ENCODE results near the gene GARIN1A.
"Not testable (repeated sequence)": the region's sequence is repeated elsewhere in the genome, so short reads cannot be mapped to it uniquely, and the experiment has no call there.

Gene GARIN1A

GRCh38 chr7:128671992-128672391 lies at the start of gene GARIN1A:
Gene GARIN1A, plus strand, starts transcription at chr7:128672292. Its CDS starts 106 bp downstream, at chr7:128672398.
- no peak for DNase-seq (ENCODE audit: low spot score)

GRCh38 chr7:128627124-128627523 lies 45.0 kb upstream of the GARIN1A start:
- not testable (repeated sequence) for DNase-seq (ENCODE audit: low spot score)

GRCh38 chr7:128633915-128634314 lies 38.2 kb upstream of the GARIN1A start:
- not testable (repeated sequence) for DNase-seq (ENCODE audit: low spot score)

- DNase-seq (ENCODE audit: low spot score): not testable (repeated sequence)
Measured at GRCh38 chr7:128645206-128645605, 26.9 kb upstream of the GARIN1A start.

DNA sequence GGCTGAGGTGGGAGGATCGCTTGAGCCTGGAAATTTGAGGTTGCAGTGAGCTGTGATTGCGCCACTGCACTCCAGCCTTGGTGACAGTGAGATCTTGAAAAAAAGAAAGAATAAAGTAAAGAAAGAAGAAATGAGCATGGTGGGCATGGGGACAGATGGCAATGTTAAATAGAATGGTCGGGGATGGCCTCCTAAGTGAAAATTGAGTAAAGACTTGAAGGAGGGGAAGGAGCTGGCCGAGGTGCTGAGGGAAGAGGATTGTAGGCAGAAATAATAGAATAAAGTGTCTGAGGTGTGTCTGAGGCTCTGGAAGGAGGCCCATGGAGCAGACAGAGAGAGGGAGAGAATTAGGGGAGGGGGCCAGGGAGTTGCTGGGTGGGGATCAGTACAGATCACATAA lies 26.2 kb upstream of the GARIN1A start:
- not testable (repeated sequence) for DNase-seq (ENCODE audit: low spot score)

DNA sequence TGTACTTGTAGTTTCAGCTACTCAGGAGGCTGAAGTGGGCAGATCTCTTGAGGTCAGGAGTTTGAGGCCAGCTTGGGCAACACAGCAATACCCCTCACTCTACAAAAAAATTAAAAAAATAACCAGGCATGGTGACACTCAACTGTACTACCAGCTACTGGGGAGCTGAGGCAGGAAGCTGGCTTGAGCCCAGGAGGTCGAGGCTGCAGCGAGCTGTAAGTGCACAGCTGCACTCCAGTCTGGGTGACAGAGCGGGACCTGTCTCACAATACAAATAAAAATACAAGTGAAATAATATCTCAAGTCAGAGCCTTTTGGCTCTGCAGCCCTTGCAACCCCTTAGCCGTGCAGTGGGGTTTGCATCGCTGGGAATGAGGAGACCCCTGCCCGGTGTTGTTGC lies 25.2 kb upstream of the GARIN1A start:
- DNase-seq (ENCODE audit: low spot score): not testable (repeated sequence)

DNA sequence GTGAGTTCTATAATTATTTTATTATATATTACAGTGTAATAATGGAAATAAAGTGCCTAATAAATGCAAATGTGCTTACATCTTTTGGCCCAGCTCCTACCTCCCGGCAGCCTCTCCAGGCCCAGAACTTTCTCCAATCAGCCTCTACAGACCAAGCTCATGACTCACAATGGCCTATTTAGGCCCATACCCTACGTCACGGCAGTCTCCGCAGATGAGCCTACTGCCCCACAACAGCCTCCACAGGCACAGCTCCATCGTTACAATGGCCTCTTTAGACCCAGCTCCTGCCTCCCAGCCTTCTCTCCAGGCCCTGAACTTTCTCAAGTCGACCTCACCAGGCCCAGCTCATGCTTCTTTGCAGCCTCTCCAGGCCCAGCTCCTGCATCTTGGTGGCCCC lies 21.0 kb upstream of the GARIN1A start:
- not testable (repeated sequence) for DNase-seq (ENCODE audit: low spot score)

DNA sequence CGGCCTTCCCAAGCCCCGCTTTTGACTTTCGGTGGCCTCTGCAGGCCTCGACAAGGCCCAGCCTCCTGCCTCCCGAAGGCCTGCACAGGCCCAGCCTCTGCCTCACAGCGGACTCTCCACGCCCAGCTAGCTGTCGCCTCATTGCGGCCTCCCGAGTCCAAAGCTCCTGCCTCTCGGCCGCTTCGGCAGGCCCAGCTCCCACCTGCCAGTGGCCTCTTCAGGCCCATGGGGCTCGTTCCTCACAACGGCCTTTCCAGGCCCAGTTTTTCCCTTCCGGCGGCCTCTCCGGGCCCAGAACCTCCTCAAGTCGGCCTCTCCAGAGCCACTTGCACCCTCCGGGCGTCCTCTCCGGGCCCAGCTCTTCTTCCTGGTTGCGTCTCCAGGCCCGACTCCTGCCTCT lies 19.5 kb upstream of the GARIN1A start:
- not testable (repeated sequence) for DNase-seq (ENCODE audit: low spot score)

- not testable (repeated sequence) for DNase-seq (ENCODE audit: low spot score)
Measured at GRCh38 chr7:128653197-128653596, 18.9 kb upstream of the GARIN1A start.

- not testable (repeated sequence) for DNase-seq (ENCODE audit: low spot score)
Measured at GRCh38 chr7:128654080-128654479, 18.0 kb upstream of the GARIN1A start.

DNA sequence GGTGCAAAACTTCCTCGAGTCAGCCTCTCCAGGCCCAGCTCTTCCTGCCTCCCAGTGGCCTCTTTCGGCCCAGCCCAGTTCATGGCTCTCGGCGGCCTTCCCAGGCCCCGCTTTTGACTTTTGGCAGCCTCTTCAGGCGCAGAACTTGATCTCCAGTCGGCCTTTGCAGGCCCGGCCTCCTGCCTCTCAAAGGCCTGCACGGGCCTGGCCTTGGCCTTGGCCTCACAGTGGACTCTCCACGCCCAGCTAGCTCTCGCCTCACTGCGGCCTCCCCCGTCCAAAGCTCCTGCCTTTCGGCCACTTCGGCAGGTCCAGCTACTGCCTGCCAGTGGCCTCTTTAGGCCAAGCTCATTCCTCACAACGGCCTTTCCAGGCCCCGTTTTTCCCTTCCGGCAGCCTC lies 17.6 kb upstream of the GARIN1A start:
- DNase-seq (ENCODE audit: low spot score): not testable (repeated sequence)

GRCh38 chr7:128658428-128658827 lies 13.7 kb upstream of the GARIN1A start:
- DNase-seq (ENCODE audit: low spot score): not testable (repeated sequence)

- DNase-seq (ENCODE audit: low spot score): no peak
Measured at GRCh38 chr7:128660596-128660995, 11.5 kb upstream of the GARIN1A start.

- DNase-seq (ENCODE audit: low spot score): no peak
Measured at GRCh38 chr7:128661446-128661845, 10.6 kb upstream of the GARIN1A start.

DNA sequence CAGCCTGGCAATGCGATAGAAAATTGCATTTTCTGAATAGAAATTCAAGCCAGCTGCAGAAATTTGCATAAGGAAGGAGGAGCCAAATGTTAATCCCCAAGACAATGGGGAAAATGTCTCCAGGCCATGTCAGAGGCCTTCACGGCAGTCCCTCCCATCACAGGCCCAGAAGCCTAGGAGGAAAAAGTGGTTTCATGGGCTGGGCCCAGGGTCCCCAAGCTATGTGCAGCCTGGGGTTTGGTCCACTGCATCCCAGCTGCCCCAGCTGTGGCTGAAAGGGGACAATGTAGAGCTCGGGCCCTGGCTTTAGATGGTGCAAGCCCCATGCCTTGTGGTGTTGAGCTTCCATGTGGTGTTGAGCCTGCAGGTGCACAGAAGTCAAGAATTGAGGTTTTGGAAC lies 10.0 kb upstream of the GARIN1A start:
- DNase-seq (ENCODE audit: low spot score): no peak

- not testable (repeated sequence) for DNase-seq (ENCODE audit: low spot score)
Measured at GRCh38 chr7:128663223-128663622, 8.9 kb upstream of the GARIN1A start.

GRCh38 chr7:128665057-128665456 lies 7.0 kb upstream of the GARIN1A start:
- no peak for DNase-seq (ENCODE audit: low spot score)

DNA sequence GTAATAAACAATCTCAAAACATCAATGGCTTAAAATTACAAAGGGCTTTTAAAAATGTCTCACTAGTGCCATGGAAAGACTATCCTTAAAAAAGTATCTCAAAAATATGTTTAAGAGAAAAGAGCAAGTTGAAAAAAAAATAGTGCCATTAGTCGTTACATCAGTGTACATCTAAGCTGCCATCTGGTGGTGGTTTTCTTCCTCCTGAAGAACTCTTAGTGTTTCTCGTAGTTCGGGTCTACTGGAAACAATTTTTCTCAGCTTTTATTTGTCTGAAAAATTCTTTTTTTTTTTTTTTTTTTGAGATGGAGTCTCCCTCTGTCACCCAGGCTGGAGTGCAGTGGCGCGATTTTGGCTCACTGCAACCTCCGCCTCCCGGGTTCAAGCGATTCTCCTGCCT lies 5.9 kb upstream of the GARIN1A start:
- no peak for DNase-seq (ENCODE audit: low spot score)

GRCh38 chr7:128672927-128673517 lies 930 bp downstream of the GARIN1A start:
- no peak for DNase-seq (ENCODE audit: low spot score)

DNA sequence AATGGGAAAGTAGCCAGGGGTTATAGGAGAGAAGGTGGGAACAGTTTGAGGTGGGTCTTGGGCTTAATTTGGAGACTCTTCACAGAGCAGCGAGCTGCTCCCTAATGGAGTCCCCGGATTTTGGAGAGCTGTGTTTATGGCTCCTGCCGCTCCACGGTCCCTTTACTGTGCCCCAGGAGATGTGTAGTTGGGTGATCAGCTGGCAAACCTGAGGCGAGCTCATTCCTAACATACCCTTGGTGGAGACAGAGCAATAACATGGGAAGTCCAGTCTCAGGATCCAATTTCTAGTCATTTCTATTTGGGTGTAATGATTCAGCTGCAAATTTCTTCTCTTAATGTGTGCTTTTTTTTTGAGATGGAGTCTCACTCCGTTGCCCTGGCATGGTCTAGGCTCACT lies 1.5 kb downstream of the GARIN1A start:
- DNase-seq (ENCODE audit: low spot score): no peak

GRCh38 chr7:128676665-128677064 lies 4.6 kb downstream of the GARIN1A start:
- DNase-seq (ENCODE audit: low spot score): no peak

- DNase-seq (ENCODE audit: low spot score): no peak
Measured at GRCh38 chr7:128679920-128680319, 7.8 kb downstream of the GARIN1A start.

DNA sequence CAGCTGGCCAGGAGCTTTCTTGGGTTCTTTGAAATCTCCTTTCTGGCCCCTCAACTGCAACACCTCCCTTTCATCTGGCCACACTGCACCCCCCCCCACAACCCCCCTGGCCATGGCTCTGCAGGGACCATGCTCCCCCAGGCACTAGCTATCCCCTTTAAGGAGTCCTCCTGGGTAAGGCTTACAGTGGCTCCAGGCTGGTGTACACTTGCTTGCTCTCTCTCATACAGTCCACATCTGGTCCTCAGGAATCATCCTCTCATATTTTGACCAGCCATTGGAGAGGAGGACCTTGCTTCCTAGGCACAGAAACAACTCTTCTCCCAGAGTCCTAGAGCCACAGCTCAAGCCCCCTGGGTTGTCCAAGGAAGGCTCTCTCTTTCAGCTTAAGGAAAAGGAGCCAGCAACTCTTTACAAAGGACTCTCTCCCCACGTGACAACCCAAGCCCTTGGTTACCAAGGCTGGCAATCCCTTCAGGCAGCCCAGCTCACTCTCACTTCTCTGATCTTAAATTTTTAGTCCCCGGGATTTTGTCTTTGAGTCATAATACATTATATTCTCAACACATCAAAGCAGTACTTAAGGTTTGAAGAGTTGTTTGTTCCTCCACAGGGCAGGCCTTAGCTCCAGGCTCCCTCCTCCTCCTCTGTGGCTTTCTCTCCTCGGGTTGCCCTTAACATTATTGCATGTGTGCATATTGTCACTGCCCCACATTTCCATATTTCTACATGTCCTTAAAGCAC lies 9.9 kb downstream of the GARIN1A start:
- no peak for DNase-seq (ENCODE audit: low spot score)

DNA sequence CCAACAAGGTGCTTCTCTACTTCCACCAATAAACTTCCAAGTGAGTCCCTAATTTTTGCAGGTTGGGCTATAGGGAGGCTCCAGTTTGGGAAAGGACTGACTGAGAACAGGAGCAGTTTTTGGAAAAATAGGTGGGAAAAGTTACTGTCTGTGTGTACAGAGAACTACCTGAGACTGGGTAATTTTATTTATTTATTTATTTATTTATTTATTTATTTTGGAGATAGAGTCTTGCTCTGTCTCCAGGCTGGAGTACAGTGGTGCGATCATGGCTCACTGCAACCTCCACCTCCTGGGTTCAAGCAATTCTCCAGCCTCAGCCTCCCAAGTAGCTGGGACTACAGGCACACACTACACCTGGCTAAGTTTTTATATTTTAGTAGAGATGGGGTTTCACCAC lies 11.2 kb downstream of the GARIN1A start:
- DNase-seq (ENCODE audit: low spot score): not testable (repeated sequence)
